ENCODE data around the gene ALDOC.
"Not testable (repeated sequence)": the region's sequence is repeated elsewhere in the genome, so short reads cannot be mapped to it uniquely, and the experiment has no call there.

- TF ChIP-seq CTCF (optimal IDR thresholded peaks at IDR 0.05 in 1 of 3, IDR thresholded peaks at IDR 0.05 in 1 of 3, conservative IDR thresholded peaks at IDR 0.05 in 1 of 3; ENCODE audit: extremely low read depth in 1 of 3, insufficient read depth in 2 of 3, low read length in 3 of 3); EZH2 (IDR thresholded peaks at IDR 0.05; ENCODE audit: low read length): not testable (repeated sequence)
Observed at GRCh38 chr17:28604031-28604430, 27.3 kb upstream of the ALDOC start.
